ENCODE data around the gene FLNC. TPM values are rescaled to one million over a fixed set of nuclear protein-coding genes. Genes with fewer than 3 reads are reported as not detected.

The FLNC gene
- total RNA-seq, 1 donor from 2014 or later: 241 TPM

DNA sequence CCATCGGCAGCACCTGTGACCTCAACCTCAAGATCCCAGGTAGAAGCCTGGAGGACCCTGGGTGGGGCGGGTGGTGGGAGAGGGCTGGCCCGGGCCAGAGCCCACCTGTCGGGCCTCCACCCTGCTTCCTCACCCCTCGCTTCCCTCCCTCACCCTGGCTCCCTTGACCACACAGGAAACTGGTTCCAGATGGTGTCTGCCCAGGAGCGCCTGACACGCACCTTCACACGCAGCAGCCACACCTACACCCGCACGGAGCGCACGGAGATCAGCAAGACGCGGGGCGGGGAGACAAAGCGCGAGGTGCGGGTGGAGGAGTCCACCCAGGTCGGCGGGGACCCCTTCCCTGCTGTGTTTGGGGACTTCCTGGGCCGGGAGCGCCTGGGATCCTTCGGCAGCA lies 23.6 kb downstream of the FLNC start:
- Mint-ChIP-seq H3K4me1 (ENCODE audit: low read depth, unreplicated experiment) (peaks cover 3% of the 10 kb centered on the region), H3K27me3 (ENCODE audit: unreplicated experiment) (peaks cover 5% of the 10 kb centered on the region), H3K4me3 (ENCODE audit: unreplicated experiment) (no peak overlapping the region), H3K9me3 (ENCODE audit: unreplicated experiment) (no peaks in the 10 kb centered on the region), H3K27ac (ENCODE audit: unreplicated experiment) (no peak overlapping the region), H3K36me3 (ENCODE audit: unreplicated experiment) (no peaks in the 10 kb centered on the region)
- no peak for TF ChIP-seq CTCF (IDR thresholded peaks at IDR 0.05; ENCODE audit: partially characterized antibody, unreplicated experiment)
- no peak for DNase-seq

DNA sequence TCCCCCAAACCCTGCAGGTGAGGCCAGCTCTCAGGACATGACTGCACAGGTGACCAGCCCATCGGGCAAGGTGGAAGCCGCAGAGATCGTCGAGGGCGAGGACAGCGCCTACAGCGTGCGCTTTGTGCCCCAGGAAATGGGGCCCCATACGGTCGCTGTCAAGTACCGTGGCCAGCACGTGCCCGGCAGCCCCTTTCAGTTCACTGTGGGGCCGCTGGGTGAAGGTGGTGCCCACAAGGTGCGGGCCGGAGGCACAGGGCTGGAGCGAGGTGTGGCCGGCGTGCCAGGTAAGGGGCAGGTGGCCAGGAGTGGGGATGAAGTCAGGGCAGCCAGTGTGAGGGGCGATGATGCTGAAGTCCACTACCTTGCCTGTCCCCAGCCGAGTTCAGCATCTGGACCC lies 24.2 kb downstream of the FLNC start:
- Mint-ChIP-seq H3K27me3 (ENCODE audit: unreplicated experiment) (peaks cover 6% of the 10 kb centered on the region), H3K27ac (ENCODE audit: unreplicated experiment) (no peak overlapping the region), H3K4me3 (ENCODE audit: unreplicated experiment) (no peak overlapping the region), H3K36me3 (ENCODE audit: unreplicated experiment) (no peaks in the 10 kb centered on the region), H3K9me3 (ENCODE audit: unreplicated experiment) (no peaks in the 10 kb centered on the region), H3K4me1 (ENCODE audit: low read depth, unreplicated experiment) (peaks cover 5% of the 10 kb centered on the region)
- TF ChIP-seq CTCF (IDR thresholded peaks at IDR 0.05; ENCODE audit: partially characterized antibody, unreplicated experiment): no peak
- DNase-seq: no peak

GRCh38 chr7:128855559-128855958 lies 25.4 kb downstream of the FLNC start:
- Mint-ChIP-seq H3K36me3 (ENCODE audit: unreplicated experiment) (no peaks in the 10 kb centered on the region), H3K4me1 (ENCODE audit: low read depth, unreplicated experiment) (peaks cover 8% of the 10 kb centered on the region), H3K4me3 (ENCODE audit: unreplicated experiment) (no peak overlapping the region), H3K9me3 (ENCODE audit: unreplicated experiment) (peaks cover 3% of the 10 kb centered on the region), H3K27me3 (ENCODE audit: unreplicated experiment) (peaks cover 9% of the 10 kb centered on the region), H3K27ac (ENCODE audit: unreplicated experiment) (no peak overlapping the region)
- no peak for DNase-seq
- TF ChIP-seq CTCF (IDR thresholded peaks at IDR 0.05; ENCODE audit: partially characterized antibody, unreplicated experiment): no peak

GRCh38 chr7:128856001-128856718 lies 26.0 kb downstream of the FLNC start:
- Mint-ChIP-seq H3K27ac (ENCODE audit: unreplicated experiment) (no peak overlapping the region), H3K27me3 (ENCODE audit: unreplicated experiment) (peaks cover 9% of the 10 kb centered on the region), H3K36me3 (ENCODE audit: unreplicated experiment) (no peaks in the 10 kb centered on the region), H3K9me3 (ENCODE audit: unreplicated experiment) (peaks cover 7% of the 10 kb centered on the region), H3K4me3 (ENCODE audit: unreplicated experiment) (no peak overlapping the region), H3K4me1 (ENCODE audit: low read depth, unreplicated experiment) (peaks cover 8% of the 10 kb centered on the region)
- no peak for TF ChIP-seq CTCF (IDR thresholded peaks at IDR 0.05; ENCODE audit: partially characterized antibody, unreplicated experiment)
- DNase-seq: no peak

- H3K36me3 Mint-ChIP-seq (ENCODE audit: unreplicated experiment): no peaks in the 10 kb centered on the region
- peak overlapping the region; percentile 73 for H3K27ac Mint-ChIP-seq (ENCODE audit: unreplicated experiment)
- H3K27me3 Mint-ChIP-seq (ENCODE audit: unreplicated experiment): peaks cover 15% of the 10 kb centered on the region
- peaks cover 16% of the 10 kb centered on the region for H3K9me3 Mint-ChIP-seq (ENCODE audit: unreplicated experiment)
- H3K4me1 Mint-ChIP-seq (ENCODE audit: low read depth, unreplicated experiment): peaks cover 13% of the 10 kb centered on the region
- no peak for TF ChIP-seq CTCF (IDR thresholded peaks at IDR 0.05; ENCODE audit: partially characterized antibody, unreplicated experiment)
- H3K4me3 Mint-ChIP-seq (ENCODE audit: unreplicated experiment): no peak overlapping the region
- DNase-seq: no peak
Observed at GRCh38 chr7:128858380-128859231, 28.4 kb downstream of the FLNC start.

Measured in glutamatergic neuron (in vitro differentiated cells).